Measurements from ENCODE around the gene YPEL2.
A peak's percentile ranks its signal among the peaks of the same experiment; 100 is the strongest.
"Not testable (repeated sequence)": the region's sequence is repeated elsewhere in the genome, so short reads cannot be mapped to it uniquely, and the experiment has no call there.

YPEL2 gene

DNA sequence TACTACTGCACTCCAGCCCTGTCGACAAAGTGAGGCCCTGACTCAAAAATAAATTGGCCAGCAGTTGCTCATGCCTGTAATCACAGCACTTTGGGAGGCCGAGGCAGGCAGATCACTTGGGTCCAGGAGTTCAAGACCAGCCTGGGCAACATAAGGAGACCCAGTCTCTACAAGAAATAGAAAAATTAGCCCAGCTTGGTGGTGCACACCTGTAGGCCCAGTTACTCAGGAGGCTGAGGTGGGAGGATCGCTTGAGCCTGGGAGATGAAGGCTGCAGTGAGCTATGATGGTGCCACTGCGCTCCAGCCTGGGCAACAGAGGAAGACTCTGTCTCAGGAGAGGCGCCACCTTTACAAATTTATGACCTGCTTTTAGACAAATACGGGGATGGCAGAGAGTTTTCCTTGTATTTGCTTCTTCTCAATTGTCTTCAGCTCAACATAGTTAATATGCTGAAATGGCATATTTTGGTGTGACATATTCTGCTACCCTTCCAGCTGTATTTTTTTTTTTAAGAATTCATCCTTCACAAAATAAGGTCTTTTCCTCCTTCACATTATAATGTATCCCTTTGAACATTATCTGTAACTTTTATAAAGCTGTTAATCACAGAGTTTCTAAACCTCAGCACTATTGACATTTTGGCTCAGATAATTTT is 21.1 kb upstream of the YPEL2 start:
- H3K27ac ChIP-seq (ENCODE audit: low read depth, low read length) = no peak overlapping the region
- no peak overlapping the region for H2AK5ac ChIP-seq (ENCODE audit: low read length)
- no CpG with 5 or more reads among the region's 6 CpGs for WGBS (ENCODE audit: extremely low coverage, insufficient coverage, insufficient read length)
- no peak overlapping the region for H4K8ac ChIP-seq (ENCODE audit: low read depth, low read length)
- H2BK5ac ChIP-seq (ENCODE audit: low read depth, low read length, poor library complexity) = no peak overlapping the region
- no peak overlapping the region for H3K4ac ChIP-seq (ENCODE audit: low read depth, low read length)
- H3K36me3 ChIP-seq (ENCODE audit: control insufficient read depth in 1 of 2, insufficient read depth in 2 of 2, low read length in 2 of 2) = no peaks in the 10 kb centered on the region
- H3K4me1 ChIP-seq (ENCODE audit: control insufficient read depth in 1 of 2, insufficient read depth in 2 of 2, low read length in 2 of 2) = no peaks in the 10 kb centered on the region
- H3K23ac ChIP-seq (ENCODE audit: low read length) = no peak overlapping the region
- no peaks in the 10 kb centered on the region for H3K27me3 ChIP-seq (ENCODE audit: insufficient read depth, low read length)
- H2AFZ ChIP-seq (ENCODE audit: insufficient read depth, low read length, poor library complexity) = no peak overlapping the region
- no peak overlapping the region for H3K9ac ChIP-seq (ENCODE audit: low read length)
- no peak overlapping the region for H2BK120ac ChIP-seq (ENCODE audit: insufficient read depth, low read length, poor library complexity)
- no peaks in the 10 kb centered on the region for H3K79me2 ChIP-seq (ENCODE audit: control insufficient read depth, insufficient read depth, low read length, poor library complexity)
- no peak overlapping the region for H4K91ac ChIP-seq (ENCODE audit: low read depth, low read length)
- no peak overlapping the region for H3K4me3 ChIP-seq (ENCODE audit: low read depth, low read length)
- no peak overlapping the region for H3K4me2 ChIP-seq (ENCODE audit: low read length)
- no peak overlapping the region for H3K18ac ChIP-seq (ENCODE audit: low read length)
- DNase-seq = no peak
- no peak overlapping the region for H4K12ac ChIP-seq (ENCODE audit: low read depth, low read length)
- no peaks in the 10 kb centered on the region for H3K79me1 ChIP-seq (ENCODE audit: low read length)
- no peak overlapping the region for H2BK12ac ChIP-seq (ENCODE audit: low read length)
- H3K9me3 ChIP-seq (ENCODE audit: insufficient read depth, low read depth, low read length) = no peaks in the 10 kb centered on the region
- no peak overlapping the region for H3K14ac ChIP-seq (ENCODE audit: low read length)

DNA sequence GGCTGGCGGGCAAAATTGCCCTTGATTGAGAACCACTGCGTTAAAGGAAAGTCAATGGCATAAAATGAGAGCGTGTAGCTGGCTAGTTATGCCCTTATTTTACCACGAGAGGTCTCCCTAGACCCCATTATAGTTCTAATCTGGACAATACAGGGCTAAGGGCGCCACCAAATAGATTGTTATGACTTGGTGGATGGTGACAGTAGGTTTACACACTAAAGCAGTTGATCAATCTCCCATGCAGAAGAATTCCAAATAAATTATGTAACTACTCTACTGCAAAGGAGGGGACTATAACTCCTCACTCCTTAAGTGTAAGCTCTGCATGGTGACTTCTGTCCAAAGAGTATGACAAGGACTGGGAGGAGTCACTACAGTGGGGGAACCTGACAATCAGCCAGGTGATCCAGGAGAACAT is 20.4 kb upstream of the YPEL2 start:
- Histone ChIP-seq H2AFZ (ENCODE audit: insufficient read depth, low read length, poor library complexity) (no peak overlapping the region), H3K4me3 (ENCODE audit: low read depth, low read length) (no peak overlapping the region), H4K12ac (ENCODE audit: low read depth, low read length) (no peak overlapping the region), H3K9ac (ENCODE audit: low read length) (no peak overlapping the region), H2BK120ac (ENCODE audit: insufficient read depth, low read length, poor library complexity) (no peak overlapping the region), H2AK5ac (ENCODE audit: low read length) (no peak overlapping the region), H3K4me1 (ENCODE audit: control insufficient read depth in 1 of 2, insufficient read depth in 2 of 2, low read length in 2 of 2) (no peaks in the 10 kb centered on the region), H2BK5ac (ENCODE audit: low read depth, low read length, poor library complexity) (no peak overlapping the region), H3K79me2 (ENCODE audit: control insufficient read depth, insufficient read depth, low read length, poor library complexity) (no peaks in the 10 kb centered on the region), H4K8ac (ENCODE audit: low read depth, low read length) (no peak overlapping the region), H3K27ac (ENCODE audit: low read depth, low read length) (no peak overlapping the region), H4K91ac (ENCODE audit: low read depth, low read length) (no peak overlapping the region), H3K4me2 (ENCODE audit: low read length) (no peak overlapping the region), H3K79me1 (ENCODE audit: low read length) (no peaks in the 10 kb centered on the region), H3K9me3 (ENCODE audit: insufficient read depth, low read depth, low read length) (no peaks in the 10 kb centered on the region), H3K23ac (ENCODE audit: low read length) (no peak overlapping the region), H2BK12ac (ENCODE audit: low read length) (no peak overlapping the region), H3K4ac (ENCODE audit: low read depth, low read length) (no peak overlapping the region), H3K27me3 (ENCODE audit: insufficient read depth, low read length) (no peaks in the 10 kb centered on the region), H3K36me3 (ENCODE audit: control insufficient read depth in 1 of 2, insufficient read depth in 2 of 2, low read length in 2 of 2) (no peaks in the 10 kb centered on the region), H3K18ac (ENCODE audit: low read length) (no peak overlapping the region), H3K14ac (ENCODE audit: low read length) (no peak overlapping the region)
- WGBS (ENCODE audit: extremely low coverage, insufficient coverage, insufficient read length) = no CpG with 5 or more reads among the region's 5 CpGs
- peak; percentile 47 to 90 for DNase-seq

DNA sequence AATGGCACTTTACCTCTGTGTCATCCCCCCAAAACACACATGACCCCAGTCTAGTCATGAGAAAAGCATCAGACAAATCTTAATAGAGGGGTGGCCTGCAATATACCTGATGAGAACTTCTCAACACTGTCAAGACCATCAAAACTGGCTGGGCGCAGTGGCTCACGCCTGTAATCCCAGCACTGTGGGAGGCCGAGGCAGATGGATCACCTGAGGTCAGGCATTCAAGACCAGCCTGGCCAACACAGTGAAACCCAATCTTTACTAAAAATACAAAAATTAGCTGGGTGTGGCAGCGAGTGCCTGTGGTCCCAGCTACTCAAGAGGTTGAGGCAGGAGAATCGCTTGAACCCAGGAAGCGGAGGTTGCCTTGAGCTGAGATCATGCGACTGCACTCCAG is 19.9 kb upstream of the YPEL2 start:
- H3K14ac ChIP-seq (ENCODE audit: low read length); H2AK5ac ChIP-seq (ENCODE audit: low read length); H3K4me1 ChIP-seq (ENCODE audit: control insufficient read depth in 1 of 2, insufficient read depth in 2 of 2, low read length in 2 of 2); H3K79me2 ChIP-seq (ENCODE audit: control insufficient read depth, insufficient read depth, low read length, poor library complexity); H4K12ac ChIP-seq (ENCODE audit: low read depth, low read length); H3K4me3 ChIP-seq (ENCODE audit: low read depth, low read length); H2BK120ac ChIP-seq (ENCODE audit: insufficient read depth, low read length, poor library complexity); H3K23ac ChIP-seq (ENCODE audit: low read length); H2BK12ac ChIP-seq (ENCODE audit: low read length); H4K8ac ChIP-seq (ENCODE audit: low read depth, low read length); H3K27ac ChIP-seq (ENCODE audit: low read depth, low read length); H3K36me3 ChIP-seq (ENCODE audit: control insufficient read depth in 1 of 2, insufficient read depth in 2 of 2, low read length in 2 of 2); H3K9ac ChIP-seq (ENCODE audit: low read length); H2AFZ ChIP-seq (ENCODE audit: insufficient read depth, low read length, poor library complexity); H3K18ac ChIP-seq (ENCODE audit: low read length); H3K4me2 ChIP-seq (ENCODE audit: low read length); H3K9me3 ChIP-seq (ENCODE audit: insufficient read depth, low read depth, low read length); H2BK5ac ChIP-seq (ENCODE audit: low read depth, low read length, poor library complexity); H3K27me3 ChIP-seq (ENCODE audit: insufficient read depth, low read length); H3K79me1 ChIP-seq (ENCODE audit: low read length); H3K4ac ChIP-seq (ENCODE audit: low read depth, low read length); H4K91ac ChIP-seq (ENCODE audit: low read depth, low read length); DNase-seq: not testable (repeated sequence)
- no CpG with 5 or more reads among the region's 7 CpGs for WGBS (ENCODE audit: extremely low coverage, insufficient coverage, insufficient read length)

DNA sequence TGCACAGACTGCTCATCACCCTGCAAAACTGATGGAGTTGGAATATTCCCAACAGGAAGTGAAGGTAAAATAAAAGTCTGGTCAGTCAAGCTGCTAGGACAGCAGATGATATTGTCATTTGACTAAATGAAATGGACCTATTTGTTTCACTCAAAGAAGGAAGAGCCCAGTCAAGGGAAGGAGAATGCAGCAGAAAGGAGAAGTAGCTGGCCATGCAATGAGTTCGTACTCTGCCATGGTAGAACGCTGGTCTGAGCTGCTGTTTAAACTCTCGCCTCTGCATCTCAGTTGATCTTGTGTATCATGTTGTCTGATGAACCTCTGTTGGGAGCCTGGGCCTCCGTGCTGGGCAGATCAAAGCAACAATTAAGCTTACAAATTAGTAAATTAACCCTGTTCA is 15.6 kb upstream of the YPEL2 start:
- Histone ChIP-seq H3K79me2 (ENCODE audit: control insufficient read depth, insufficient read depth, low read length, poor library complexity) (no peaks in the 10 kb centered on the region), H4K12ac (ENCODE audit: low read depth, low read length) (no peak overlapping the region), H3K4me2 (ENCODE audit: low read length) (no peak overlapping the region), H3K27me3 (ENCODE audit: insufficient read depth, low read length) (no peaks in the 10 kb centered on the region), H3K4me1 (ENCODE audit: control insufficient read depth in 1 of 2, insufficient read depth in 2 of 2, low read length in 2 of 2) (no peaks in the 10 kb centered on the region), H3K79me1 (ENCODE audit: low read length) (no peaks in the 10 kb centered on the region), H3K18ac (ENCODE audit: low read length) (no peak overlapping the region), H2AK5ac (ENCODE audit: low read length) (no peak overlapping the region), H3K4ac (ENCODE audit: low read depth, low read length) (no peak overlapping the region), H3K4me3 (ENCODE audit: low read depth, low read length) (no peak overlapping the region), H3K27ac (ENCODE audit: low read depth, low read length) (no peak overlapping the region), H3K14ac (ENCODE audit: low read length) (no peak overlapping the region), H2BK120ac (ENCODE audit: insufficient read depth, low read length, poor library complexity) (no peak overlapping the region), H4K91ac (ENCODE audit: low read depth, low read length) (no peak overlapping the region), H3K9ac (ENCODE audit: low read length) (no peak overlapping the region), H3K36me3 (ENCODE audit: control insufficient read depth in 1 of 2, insufficient read depth in 2 of 2, low read length in 2 of 2) (no peaks in the 10 kb centered on the region), H4K8ac (ENCODE audit: low read depth, low read length) (no peak overlapping the region), H2AFZ (ENCODE audit: insufficient read depth, low read length, poor library complexity) (no peak overlapping the region), H3K9me3 (ENCODE audit: insufficient read depth, low read depth, low read length) (no peaks in the 10 kb centered on the region), H2BK12ac (ENCODE audit: low read length) (no peak overlapping the region), H3K23ac (ENCODE audit: low read length) (no peak overlapping the region), H2BK5ac (ENCODE audit: low read depth, low read length, poor library complexity) (no peak overlapping the region)
- no CpG with 5 or more reads among the region's 4 CpGs for WGBS (ENCODE audit: extremely low coverage, insufficient coverage, insufficient read length)
- no peak for DNase-seq
